Lower leg skin (tissue), 3 donors: Measurements from ENCODE around the gene JMJD1C.

Experiments
- CTCF ChIP-seq, 3 donors: fragments of 450-650 bp; IDR thresholded peaks; one replicate each; pipeline ENCODE4 v1.5.1; 2016; ENCODE audit warnings: antibody characterized with exemption in 3 of 3, mild to moderate bottlenecking in 3 of 3, moderate library complexity in 2 of 3
- POLR2A ChIP-seq, 2 donors: fragments of 450-650 bp; IDR thresholded peaks; one replicate each; pipeline ENCODE4 v1.6.1; 2016 to 2017; ENCODE audit warnings: antibody characterized with exemption in 2 of 2, mild to moderate bottlenecking in 1 of 2, moderate library complexity in 1 of 2

GRCh38 chr10:63468947-63469346 lies 3.2 kb upstream of the JMJD1C start:
- TF ChIP-seq POLR2A (IDR thresholded peaks at IDR 0.05) (no peak), CTCF (IDR thresholded peaks at IDR 0.05) (no peak)
